Measurements from ENCODE around the gene RBL1.
"Not testable (repeated sequence)": the region's sequence is repeated elsewhere in the genome, so short reads cannot be mapped to it uniquely, and the experiment has no call there.

The RBL1 gene

DNA sequence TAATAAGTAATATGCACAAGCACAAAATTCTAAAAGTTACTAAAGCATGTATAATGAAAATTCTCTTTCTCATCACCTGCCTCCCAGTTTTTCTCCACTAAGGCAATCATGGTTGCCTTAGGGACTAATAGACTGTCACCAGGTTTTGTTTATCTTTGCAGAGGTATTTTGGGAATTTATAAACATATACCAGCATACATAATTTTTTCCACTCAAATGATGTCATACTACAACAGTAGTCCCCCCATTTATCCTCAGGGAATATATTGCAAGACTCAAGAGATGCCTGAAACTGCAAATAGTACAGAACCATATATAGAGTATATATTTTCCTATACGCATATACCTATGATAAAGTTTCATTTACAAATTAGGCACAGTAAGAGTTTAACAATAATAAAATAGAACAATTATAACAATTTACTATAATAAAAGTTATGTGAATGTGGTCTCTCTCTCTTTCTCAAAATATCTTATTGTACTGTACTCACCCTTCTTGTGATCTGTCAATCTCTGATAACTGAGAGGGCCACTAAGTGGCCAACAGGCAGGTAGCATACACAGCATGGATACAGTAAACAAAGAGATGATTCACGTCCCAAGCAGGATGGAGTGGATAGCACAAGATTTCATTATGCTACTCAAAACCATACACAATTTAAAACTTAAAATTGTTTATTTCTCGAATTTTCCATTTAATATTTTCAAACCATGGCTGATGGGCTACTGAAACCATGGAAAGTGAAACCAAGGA, 19.7 kb downstream of the RBL1 start:
- 83% methylated on average over 2 of the region's 3 CpGs for WGBS
- no peak overlapping the region for H3K4me3 ChIP-seq (ENCODE audit: low read length)
- H3K27ac ChIP-seq (ENCODE audit: low read depth, low read length): no peak overlapping the region
- H3K9me3 ChIP-seq (ENCODE audit: insufficient read depth, low read depth, low read length): peaks cover 8% of the 10 kb centered on the region
- H3K4me1 ChIP-seq (ENCODE audit: insufficient read depth, low read length): no peaks in the 10 kb centered on the region
- H3K27me3 ChIP-seq (ENCODE audit: insufficient read depth, low read length): no peaks in the 10 kb centered on the region
- H3K9ac ChIP-seq (ENCODE audit: low read depth, low read length): no peak overlapping the region
- peaks cover 36% of the 10 kb centered on the region for H3K36me3 ChIP-seq (ENCODE audit: insufficient read depth, low read length)

GRCh38 chr20:37072293-37073196, 23.3 kb downstream of the RBL1 start:
- 89% methylated on average over 16 of the region's 17 CpGs for whole genome bisulfite sequencing
- H3K9ac ChIP-seq (ENCODE audit: low read depth, low read length): no peak overlapping the region
- peaks cover 2% of the 10 kb centered on the region; the same call in 1 of the 2 replicates for H3K4me1 ChIP-seq (ENCODE audit: insufficient read depth, low read length)
- peaks cover 8% of the 10 kb centered on the region for H3K9me3 ChIP-seq (ENCODE audit: insufficient read depth, low read depth, low read length)
- no peak overlapping the region for H3K27ac ChIP-seq (ENCODE audit: low read depth, low read length)
- H3K4me3 ChIP-seq (ENCODE audit: low read length): no peak overlapping the region
- peaks cover 18% of the 10 kb centered on the region; the same call in 1 of the 2 replicates for H3K36me3 ChIP-seq (ENCODE audit: insufficient read depth, low read length)
- no peaks in the 10 kb centered on the region for H3K27me3 ChIP-seq (ENCODE audit: insufficient read depth, low read length)

DNA sequence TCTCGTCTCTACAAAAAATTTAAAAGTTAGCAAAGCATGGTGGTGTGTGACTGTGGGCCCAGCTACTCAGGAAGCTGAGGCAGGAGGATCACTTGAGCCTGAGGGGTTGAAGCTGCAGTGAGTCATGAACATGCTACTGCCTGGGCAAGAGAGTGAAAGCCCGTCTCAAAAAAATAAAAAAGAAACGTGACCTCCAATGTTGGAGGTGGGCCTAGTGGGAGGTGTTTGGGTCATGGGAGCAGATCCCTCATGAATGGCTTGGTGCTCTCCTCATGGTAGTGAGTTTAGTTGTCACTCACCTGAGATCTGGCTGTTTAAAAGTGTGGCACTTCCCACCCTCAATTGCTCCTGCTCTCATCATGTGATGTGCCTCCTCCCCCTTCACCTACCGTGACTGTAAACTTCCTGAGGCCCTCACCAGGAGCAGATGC, 24.3 kb downstream of the RBL1 start:
- Histone ChIP-seq H3K9ac (ENCODE audit: low read depth, low read length) (no peak overlapping the region), H3K9me3 (ENCODE audit: insufficient read depth, low read depth, low read length) (peaks cover 8% of the 10 kb centered on the region), H3K36me3 (ENCODE audit: insufficient read depth, low read length) (peaks cover 23% of the 10 kb centered on the region), H3K27ac (ENCODE audit: low read depth, low read length) (no peak overlapping the region), H3K27me3 (ENCODE audit: insufficient read depth, low read length) (no peaks in the 10 kb centered on the region), H3K4me1 (ENCODE audit: insufficient read depth, low read length) (peaks cover 2% of the 10 kb centered on the region; the same call in 1 of the 2 replicates), H3K4me3 (ENCODE audit: low read length) (no peak overlapping the region)
- 87% methylated on average over 4 of the region's 4 CpGs for WGBS

DNA sequence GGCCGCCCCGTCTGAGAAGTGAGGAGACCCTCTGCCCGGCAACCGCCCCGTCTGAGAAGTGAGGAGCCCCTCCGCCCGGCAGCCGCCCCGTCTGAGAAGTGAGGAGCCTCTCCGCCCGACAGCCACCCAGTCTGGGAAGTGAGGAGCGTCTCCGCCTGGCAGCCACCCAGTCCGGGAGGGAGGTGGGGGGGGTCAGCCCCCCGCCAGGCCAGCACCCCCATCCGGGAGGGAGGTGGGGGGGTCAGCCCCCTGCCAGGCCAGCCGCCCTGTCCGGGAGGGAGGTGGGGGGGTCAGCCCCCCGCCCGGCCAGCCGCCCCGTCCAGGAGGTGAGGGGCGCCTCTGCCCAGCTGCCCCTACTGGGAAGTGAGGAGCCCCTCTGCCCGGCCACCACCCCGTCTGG, 26.2 kb downstream of the RBL1 start:
- H3K4me1 ChIP-seq (ENCODE audit: insufficient read depth, low read length); H3K9ac ChIP-seq (ENCODE audit: low read depth, low read length); H3K9me3 ChIP-seq (ENCODE audit: insufficient read depth, low read depth, low read length); H3K4me3 ChIP-seq (ENCODE audit: low read length); H3K27ac ChIP-seq (ENCODE audit: low read depth, low read length); H3K27me3 ChIP-seq (ENCODE audit: insufficient read depth, low read length): not testable (repeated sequence)
- peaks cover 25% of the 10 kb centered on the region for H3K36me3 ChIP-seq (ENCODE audit: insufficient read depth, low read length)
- WGBS: 99% methylated on average over 14 of the region's 25 CpGs

GRCh38 chr20:37066168-37066567, 29.6 kb downstream of the RBL1 start:
- H3K27me3 ChIP-seq (ENCODE audit: insufficient read depth, low read length): no peaks in the 10 kb centered on the region
- no peak overlapping the region for H3K27ac ChIP-seq (ENCODE audit: low read depth, low read length)
- no peak overlapping the region for H3K9ac ChIP-seq (ENCODE audit: low read depth, low read length)
- H3K4me3 ChIP-seq (ENCODE audit: low read length): no peak overlapping the region
- 93% methylated on average over 2 of the region's 2 CpGs for WGBS
- H3K9me3 ChIP-seq (ENCODE audit: insufficient read depth, low read depth, low read length): no peaks in the 10 kb centered on the region
- H3K36me3 ChIP-seq (ENCODE audit: insufficient read depth, low read length): peaks cover 37% of the 10 kb centered on the region
- peaks cover 2% of the 10 kb centered on the region; the same call in 1 of the 2 replicates for H3K4me1 ChIP-seq (ENCODE audit: insufficient read depth, low read length)

- no peaks in the 10 kb centered on the region for H3K27me3 ChIP-seq (ENCODE audit: insufficient read depth, low read length)
- 93% methylated on average over 3 of the region's 3 CpGs for WGBS
- no peaks in the 10 kb centered on the region for H3K9me3 ChIP-seq (ENCODE audit: insufficient read depth, low read depth, low read length)
- H3K4me3 ChIP-seq (ENCODE audit: low read length): no peak overlapping the region
- no peak overlapping the region for H3K9ac ChIP-seq (ENCODE audit: low read depth, low read length)
- no peak overlapping the region for H3K27ac ChIP-seq (ENCODE audit: low read depth, low read length)
- no peaks in the 10 kb centered on the region for H3K4me1 ChIP-seq (ENCODE audit: insufficient read depth, low read length)
- H3K36me3 ChIP-seq (ENCODE audit: insufficient read depth, low read length): peaks cover 75% of the 10 kb centered on the region
Observed at GRCh38 chr20:37055276-37055675, 40.5 kb downstream of the RBL1 start.

DNA sequence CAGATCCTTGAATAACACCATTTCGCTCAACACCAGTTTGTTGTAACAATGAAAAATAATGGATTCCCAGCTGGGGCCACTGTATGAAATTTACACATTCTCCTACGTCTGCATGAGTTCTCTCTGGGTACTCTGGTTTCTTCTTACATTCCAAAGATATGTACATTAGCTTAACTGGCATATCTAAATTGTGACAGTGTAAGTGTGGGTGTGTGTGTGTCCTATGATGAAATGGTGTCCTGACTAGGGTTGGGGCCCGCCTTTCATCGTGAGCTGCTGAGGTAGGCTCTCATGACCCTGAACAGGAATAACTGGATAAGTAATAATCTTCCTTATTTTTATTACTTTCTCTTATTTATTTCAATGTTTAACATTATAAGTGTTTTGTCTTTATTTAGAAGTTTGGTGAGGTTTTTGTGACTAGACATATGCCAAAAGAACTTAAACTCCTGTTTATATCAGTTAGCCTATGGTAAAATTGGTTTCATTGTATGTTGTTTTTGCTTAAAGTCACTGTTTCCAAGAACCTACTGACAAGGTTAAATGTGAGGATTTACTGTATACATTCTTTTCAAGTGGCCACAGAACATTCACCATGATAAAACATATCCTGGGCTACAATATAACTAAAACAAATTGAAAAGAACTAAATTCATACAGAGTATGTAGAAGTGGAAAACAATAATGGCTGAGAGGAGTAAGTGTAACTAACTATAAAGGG, 42.4 kb downstream of the RBL1 start:
- no peak overlapping the region for H3K4me3 ChIP-seq (ENCODE audit: low read length)
- no peaks in the 10 kb centered on the region for H3K27me3 ChIP-seq (ENCODE audit: insufficient read depth, low read length)
- 91% methylated on average over 4 of the region's 4 CpGs for WGBS
- H3K9ac ChIP-seq (ENCODE audit: low read depth, low read length): no peak overlapping the region
- no peak overlapping the region for H3K27ac ChIP-seq (ENCODE audit: low read depth, low read length)
- H3K4me1 ChIP-seq (ENCODE audit: insufficient read depth, low read length): no peaks in the 10 kb centered on the region
- H3K36me3 ChIP-seq (ENCODE audit: insufficient read depth, low read length): peaks cover 65% of the 10 kb centered on the region
- no peaks in the 10 kb centered on the region for H3K9me3 ChIP-seq (ENCODE audit: insufficient read depth, low read depth, low read length)

DNA sequence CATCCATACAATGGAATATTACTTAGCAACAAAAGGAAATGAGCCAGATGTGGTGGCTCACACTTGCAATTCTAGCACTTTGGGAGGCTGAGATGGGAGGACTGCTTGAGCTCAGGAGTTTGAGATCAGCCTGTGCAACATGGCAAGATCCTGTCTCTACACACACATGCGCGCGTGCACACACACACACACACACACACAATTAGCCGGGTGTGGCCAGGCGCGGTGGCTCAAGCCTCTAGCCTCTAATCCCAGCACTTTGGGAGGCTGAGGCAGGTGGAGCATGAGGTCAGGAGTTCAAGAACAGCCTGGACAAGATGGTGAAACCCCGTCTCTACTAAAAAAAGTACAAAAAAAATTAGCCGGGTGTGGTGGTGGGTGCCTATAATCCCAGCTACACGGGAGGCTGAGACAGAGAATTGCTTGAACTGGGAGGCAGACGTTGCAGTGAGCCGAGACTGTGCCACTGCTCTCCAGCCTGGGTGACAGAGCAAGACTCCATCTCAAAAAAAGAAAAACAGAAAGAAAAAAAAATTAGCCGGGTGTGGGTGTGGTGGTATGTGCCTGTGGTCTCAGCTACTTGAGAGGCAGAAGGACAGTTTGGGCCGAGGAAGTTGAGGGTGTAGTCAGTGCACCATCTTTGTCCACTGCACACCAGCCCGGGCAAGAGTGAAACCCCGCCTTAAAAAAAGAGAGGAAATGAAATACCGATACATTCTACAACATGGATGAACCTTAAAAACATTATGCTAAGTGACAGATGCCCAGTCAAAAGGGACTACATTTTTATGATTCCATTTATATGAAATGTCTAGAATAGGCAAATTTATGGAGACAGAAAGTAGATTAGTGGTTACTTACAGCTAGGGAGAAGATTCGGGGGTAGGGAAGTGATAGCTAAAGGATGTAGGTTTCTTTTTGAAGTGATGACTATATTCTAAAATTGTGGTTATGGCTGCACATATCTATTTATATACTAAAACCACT, 52.5 kb downstream of the RBL1 start:
- Histone ChIP-seq H3K36me3 (ENCODE audit: insufficient read depth, low read length) (peaks cover 78% of the 10 kb centered on the region), H3K9me3 (ENCODE audit: insufficient read depth, low read depth, low read length) (no peaks in the 10 kb centered on the region), H3K4me3 (ENCODE audit: low read length) (no peak overlapping the region), H3K27ac (ENCODE audit: low read depth, low read length) (no peak overlapping the region), H3K27me3 (ENCODE audit: insufficient read depth, low read length) (no peaks in the 10 kb centered on the region), H3K4me1 (ENCODE audit: insufficient read depth, low read length) (no peaks in the 10 kb centered on the region), H3K9ac (ENCODE audit: low read depth, low read length) (no peak overlapping the region)
- WGBS: 92% methylated on average over 17 of the region's 17 CpGs

DNA sequence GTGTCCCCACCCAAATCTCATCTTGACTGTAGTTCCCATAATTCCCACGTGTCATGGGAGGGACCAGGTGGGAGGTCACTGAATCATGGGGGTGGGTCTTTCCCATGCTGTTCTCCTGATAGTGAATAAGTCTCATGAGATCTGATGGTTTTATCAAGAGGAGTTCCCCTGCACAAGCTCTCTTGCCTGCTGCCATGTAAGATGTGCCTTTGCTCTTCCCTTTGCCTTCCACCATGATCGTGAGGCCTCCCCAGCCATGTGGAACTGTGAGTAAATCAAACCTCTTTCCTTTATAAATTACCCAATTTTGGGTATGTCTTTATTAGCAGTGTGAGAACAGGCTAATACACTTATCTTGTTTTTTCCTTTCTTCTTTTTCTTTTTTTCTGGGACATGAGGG, 56.4 kb downstream of the RBL1 start:
- peaks cover 69% of the 10 kb centered on the region for H3K36me3 ChIP-seq (ENCODE audit: insufficient read depth, low read length)
- 92% methylated on average over 2 of the region's 2 CpGs for WGBS

DNA sequence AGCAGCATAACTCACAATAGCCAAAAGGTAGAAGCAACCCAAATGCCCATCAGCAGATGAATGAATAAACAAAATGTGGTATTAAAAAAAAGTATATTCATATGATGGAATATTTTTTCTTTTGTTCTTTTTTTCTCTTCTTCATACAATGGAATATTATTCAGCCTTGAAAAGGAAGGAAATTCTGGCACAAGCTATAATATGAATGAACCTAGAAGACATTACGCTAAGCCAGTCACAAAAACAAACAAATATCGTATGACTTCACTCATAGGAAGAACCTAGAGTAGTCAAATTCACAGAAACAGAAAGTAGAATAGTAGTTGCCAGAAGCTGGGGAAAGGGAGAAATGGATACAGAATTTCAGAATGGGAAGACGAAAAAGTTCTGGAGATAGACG, 63.7 kb downstream of the RBL1 start:
- Histone ChIP-seq H3K36me3 (ENCODE audit: insufficient read depth, low read length) (peaks cover 73% of the 10 kb centered on the region), H3K9ac (ENCODE audit: low read depth, low read length) (no peak overlapping the region), H3K27ac (ENCODE audit: low read depth, low read length) (no peak overlapping the region), H3K4me3 (ENCODE audit: low read length) (no peak overlapping the region), H3K9me3 (ENCODE audit: insufficient read depth, low read depth, low read length) (peaks cover 6% of the 10 kb centered on the region; the same call in 1 of the 2 replicates), H3K4me1 (ENCODE audit: insufficient read depth, low read length) (no peaks in the 10 kb centered on the region), H3K27me3 (ENCODE audit: insufficient read depth, low read length) (no peaks in the 10 kb centered on the region)
- 100% methylated on average over 1 of the region's 4 CpGs for WGBS

More for the DNA sequence above, 56.4 kb downstream of the RBL1 start:
- not testable (repeated sequence) for H3K9me3 ChIP-seq (ENCODE audit: insufficient read depth, low read depth, low read length); H3K27me3 ChIP-seq (ENCODE audit: insufficient read depth, low read length); H3K4me1 ChIP-seq (ENCODE audit: insufficient read depth, low read length); H3K4me3 ChIP-seq (ENCODE audit: low read length); H3K9ac ChIP-seq (ENCODE audit: low read depth, low read length); H3K27ac ChIP-seq (ENCODE audit: low read depth, low read length)
